ENCODE data around the gene CD47. TPM values are rescaled to one million over a fixed set of nuclear protein-coding genes. Genes with fewer than 3 reads are reported as not detected.

The CD47 gene
- total RNA-seq, 1 experiment from 2014 or later: 15.5 TPM

- Histone ChIP-seq H3K36me3 (ENCODE audit: control insufficient read depth, insufficient read depth, low read length) (no peaks in the 10 kb centered on the region), H3K4me1 (0 out of 2 replicates have a peak, but pooled peaks cover 3% of the 10 kb centered on the region), H3K9me3 (peaks cover 5% of the 10 kb centered on the region; the same call in 1 of the 2 replicates), H3K27me3 (replicated peaks; ENCODE audit: control insufficient read depth, insufficient read depth, low read length) (no peaks in the 10 kb centered on the region), H3K4me3 (ENCODE audit: low read depth, low read length) (no peak overlapping the region)
- intact Hi-C loops (cut with micrococcal nuclease; ENCODE audit: unreplicated experiment): no loop called here
- H3K27me3 Mint-ChIP-seq (ENCODE audit: insufficient read depth, unreplicated experiment): peaks cover 2% of the 10 kb centered on the region
- BruUV-seq (replicated peaks): no TSS peak
- no peak for TF ChIP-seq CTCF (IDR thresholded peaks at IDR 0.05; ENCODE audit: insufficient read depth in 1 of 2, low read depth in 1 of 2, low read length in 1 of 2, severe bottlenecking in 1 of 2, unreplicated experiment in 1 of 2)
- no peaks in the 10 kb centered on the region for H3K4me1 Mint-ChIP-seq (ENCODE audit: low read depth, unreplicated experiment)
- no peak for DNase-seq
- peaks cover 3% of the 10 kb centered on the region for H3K36me3 Mint-ChIP-seq (ENCODE audit: insufficient read depth, unreplicated experiment)
- no peaks in the 10 kb centered on the region for H3K9me3 Mint-ChIP-seq (ENCODE audit: unreplicated experiment)
- ChIA-PET POLR2A (no interaction called here), CTCF (no interaction called here)
- H3K4me3 Mint-ChIP-seq (ENCODE audit: unreplicated experiment): no peak overlapping the region
- H3K27ac Mint-ChIP-seq (ENCODE audit: unreplicated experiment): no peak overlapping the region
Observed at GRCh38 chr3:108086653-108087052, 4.2 kb downstream of the CD47 start.

GRCh38 chr3:108085810-108086350, 5.0 kb downstream of the CD47 start:
- intact Hi-C loops (cut with micrococcal nuclease; ENCODE audit: unreplicated experiment): no loop called here
- Mint-ChIP-seq H3K36me3 (ENCODE audit: insufficient read depth, unreplicated experiment) (no peaks in the 10 kb centered on the region), H3K27me3 (ENCODE audit: insufficient read depth, unreplicated experiment) (no peaks in the 10 kb centered on the region), H3K27ac (ENCODE audit: unreplicated experiment) (no peak overlapping the region), H3K4me1 (ENCODE audit: low read depth, unreplicated experiment) (no peaks in the 10 kb centered on the region), H3K4me3 (ENCODE audit: unreplicated experiment) (no peak overlapping the region), H3K9me3 (ENCODE audit: unreplicated experiment) (no peaks in the 10 kb centered on the region)
- DNase-seq: no peak
- H3K9me3 ChIP-seq: no peaks in the 10 kb centered on the region
- ChIA-PET POLR2A (no interaction called here), CTCF (no interaction called here)
- no peak overlapping the region for H3K4me3 ChIP-seq (ENCODE audit: low read depth, low read length)
- no peaks in the 10 kb centered on the region for H3K27me3 ChIP-seq (replicated peaks; ENCODE audit: control insufficient read depth, insufficient read depth, low read length)
- H3K4me1 ChIP-seq: no peaks in the 10 kb centered on the region
- H3K36me3 ChIP-seq (ENCODE audit: control insufficient read depth, insufficient read depth, low read length): no peaks in the 10 kb centered on the region
- no TSS peak for BruUV-seq (replicated peaks)
- no peak for TF ChIP-seq CTCF (IDR thresholded peaks at IDR 0.05; ENCODE audit: insufficient read depth in 1 of 2, low read depth in 1 of 2, low read length in 1 of 2, severe bottlenecking in 1 of 2, unreplicated experiment in 1 of 2)

- ChIA-PET POLR2A (no interaction called here), CTCF (no interaction called here)
- Mint-ChIP-seq H3K27me3 (ENCODE audit: insufficient read depth, unreplicated experiment) (no peaks in the 10 kb centered on the region), H3K36me3 (ENCODE audit: insufficient read depth, unreplicated experiment) (no peaks in the 10 kb centered on the region), H3K4me3 (ENCODE audit: unreplicated experiment) (no peak overlapping the region), H3K9me3 (ENCODE audit: unreplicated experiment) (no peaks in the 10 kb centered on the region), H3K27ac (ENCODE audit: unreplicated experiment) (no peak overlapping the region), H3K4me1 (ENCODE audit: low read depth, unreplicated experiment) (no peaks in the 10 kb centered on the region)
- Histone ChIP-seq H3K36me3 (ENCODE audit: control insufficient read depth, insufficient read depth, low read length) (no peaks in the 10 kb centered on the region), H3K9me3 (no peaks in the 10 kb centered on the region), H3K4me1 (no peaks in the 10 kb centered on the region), H3K4me3 (ENCODE audit: low read depth, low read length) (no peak overlapping the region), H3K27me3 (replicated peaks; ENCODE audit: control insufficient read depth, insufficient read depth, low read length) (no peaks in the 10 kb centered on the region)
- no peak for TF ChIP-seq CTCF (IDR thresholded peaks at IDR 0.05; ENCODE audit: insufficient read depth in 1 of 2, low read depth in 1 of 2, low read length in 1 of 2, severe bottlenecking in 1 of 2, unreplicated experiment in 1 of 2)
- intact Hi-C loops (cut with micrococcal nuclease; ENCODE audit: unreplicated experiment): no loop called here
- BruUV-seq (replicated peaks): no TSS peak
- DNase-seq: no peak
Observed at GRCh38 chr3:108085370-108085769, 5.5 kb downstream of the CD47 start.

Measured in Caco-2 (cell line).